GF-D8 (cell line): Measurements from ENCODE around the gene EEF2.
"Not testable (repeated sequence)": the region's sequence is repeated elsewhere in the genome, so short reads cannot be mapped to it uniquely, and the experiment has no call there.

ENCODE experiments used
- DNase-seq: peaks from one replicate; lab custom pipeline; 2025; lab: John Stamatoyannopoulos, UW

Gene EEF2

DNA sequence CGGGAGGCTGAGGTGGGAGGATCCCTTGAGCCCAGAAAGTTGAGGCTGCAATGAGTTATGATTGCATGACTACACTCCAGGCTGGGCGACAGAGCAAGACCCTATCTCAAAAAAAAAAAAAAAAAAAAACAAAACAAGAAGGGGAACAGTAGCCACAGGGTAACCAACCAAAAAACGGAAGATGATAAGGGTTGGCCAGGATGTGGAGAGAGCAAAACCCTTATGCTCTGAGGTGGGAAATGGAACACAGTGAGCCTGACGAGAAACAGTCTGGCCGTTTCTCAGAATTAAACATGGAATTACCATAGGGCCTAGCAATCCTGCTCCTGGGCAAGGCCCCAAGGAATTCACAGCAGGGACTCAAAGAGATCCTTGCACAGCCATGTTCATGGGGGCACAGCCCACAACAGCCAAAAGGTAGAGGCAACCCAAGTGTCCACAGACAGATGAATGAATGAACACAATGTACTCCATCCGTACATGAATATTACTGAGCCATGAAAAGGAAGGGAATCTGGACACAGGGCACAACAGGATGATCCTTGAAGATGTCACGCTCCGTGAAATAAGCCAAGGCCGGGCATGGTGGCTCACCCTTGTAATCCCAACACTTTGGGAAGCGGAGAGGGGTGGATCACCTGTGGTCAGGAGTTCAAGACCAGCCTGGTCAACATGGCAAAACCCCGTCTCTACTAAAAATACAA is 41.1 kb downstream of the EEF2 start:
- DNase-seq, result no peak

DNA sequence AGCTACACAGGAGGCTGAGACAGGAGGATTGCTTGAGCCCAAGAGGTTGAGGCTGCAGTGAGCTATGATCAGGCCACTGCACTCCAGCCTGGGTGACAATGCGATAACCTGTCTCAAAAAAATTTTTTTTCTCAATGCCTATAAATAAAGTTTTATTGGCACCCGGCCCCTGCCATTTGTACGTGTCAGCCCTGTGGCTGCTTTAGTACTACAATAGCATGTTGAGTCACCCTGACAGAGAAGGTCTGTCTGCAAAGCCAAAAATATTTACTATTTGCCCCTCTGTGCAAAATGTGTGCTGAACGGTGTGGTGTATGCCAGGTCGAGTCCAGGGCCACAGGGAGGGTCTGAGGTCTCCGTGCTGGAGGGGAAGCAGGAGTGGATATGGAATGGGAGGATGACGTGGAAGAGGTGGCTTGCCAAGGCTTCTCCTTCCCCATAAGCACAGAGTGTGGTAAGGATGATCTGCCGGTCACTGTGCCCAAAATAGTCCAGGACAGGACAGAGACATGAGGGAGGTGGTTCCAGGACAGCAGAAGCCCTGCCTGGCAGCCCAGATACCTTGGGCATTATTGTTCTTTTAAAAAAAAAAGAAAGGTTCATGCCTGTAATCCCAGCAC is 42.4 kb downstream of the EEF2 start:
- DNase-seq, result no peak

- not testable (repeated sequence) for DNase-seq
These were observed 46.8 kb downstream of the EEF2 start for GRCh38 chr19:3938300-3938950.

GRCh38 chr19:3936506-3937442 is 48.5 kb downstream of the EEF2 start:
- no peak for DNase-seq

GRCh38 chr19:3932931-3933810 is 52.1 kb downstream of the EEF2 start, which contains the start of gene NMRK2:
Gene NMRK2 (plus strand): TSS chr19:3933069. CDS start chr19:3933672, 603 bp downstream.
- no peak for DNase-seq

GRCh38 chr19:3931041-3931440 is 54.2 kb downstream of the EEF2 start:
- no peak for DNase-seq
